ENCODE results near the gene FAM120B.

Gene FAM120B

DNA sequence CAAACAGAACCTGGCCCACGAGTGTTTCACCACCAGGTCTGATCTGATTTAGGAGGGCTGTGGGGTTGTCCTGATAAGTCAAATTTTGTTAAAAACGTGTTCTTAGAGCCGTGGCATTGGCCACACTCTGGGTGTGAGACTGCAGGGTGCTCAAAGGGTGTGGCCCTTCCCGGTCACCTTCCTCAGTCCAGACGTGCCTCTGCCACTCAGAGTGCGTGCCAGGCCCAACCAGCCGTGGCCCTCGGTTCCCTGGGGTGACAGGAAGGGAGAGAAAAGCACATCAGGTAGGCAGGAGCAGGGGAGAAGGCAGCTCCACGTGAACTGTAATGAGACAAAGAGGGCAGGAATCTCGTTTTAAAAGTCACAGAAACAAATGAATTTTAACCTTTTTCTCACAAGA lies 115.4 kb downstream of the FAM120B start:
- no peaks in the 10 kb centered on the region for H3K9me3 ChIP-seq (ENCODE audit: insufficient read depth, low read length)
- H3K27me3 ChIP-seq (ENCODE audit: insufficient read depth, insufficient read length), result no peaks in the 10 kb centered on the region
- H3K4me1 ChIP-seq (ENCODE audit: insufficient read depth, insufficient read length), result no peaks in the 10 kb centered on the region
- H3K36me3 ChIP-seq (ENCODE audit: insufficient read depth, insufficient read length, low read length), result no peaks in the 10 kb centered on the region
- no peak overlapping the region for H3K4me3 ChIP-seq (ENCODE audit: insufficient read length, low read depth)
- TF ChIP-seq SUZ12 (IDR thresholded peaks at IDR 0.05; ENCODE audit: extremely low read depth, insufficient read depth, insufficient read length) (no peak), ZNF274 (IDR thresholded peaks at IDR 0.05; ENCODE audit: low read depth, low read length) (no peak), YY1 (IDR thresholded peaks at IDR 0.05; ENCODE audit: insufficient read depth, insufficient read length) (no peak)
- DNase-seq (ENCODE audit: low read depth, low spot score), result no peak
- no peak overlapping the region for H3K9ac ChIP-seq (ENCODE audit: insufficient read length, low read depth)

DNA sequence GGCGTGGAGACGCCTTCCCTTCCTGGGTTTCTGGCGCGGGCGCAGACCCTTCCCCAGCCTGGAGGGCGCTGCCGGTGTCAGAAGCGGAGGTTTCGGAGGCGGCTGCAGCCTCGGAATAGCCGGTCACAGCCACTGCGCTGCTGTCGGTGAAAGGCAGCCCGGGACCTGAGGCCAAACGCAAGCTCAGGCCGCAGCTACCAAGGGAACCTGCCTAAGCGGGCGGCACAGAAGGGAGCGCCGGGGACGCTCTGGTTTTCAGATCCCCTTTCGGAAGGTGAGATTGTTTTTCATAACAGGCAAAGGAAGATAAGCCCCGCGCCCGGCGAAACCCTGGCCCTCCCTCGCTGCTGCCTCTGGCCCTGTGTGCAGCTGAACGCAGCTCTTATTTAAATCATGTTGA lies 116.5 kb downstream of the FAM120B start:
- H3K27me3 ChIP-seq (ENCODE audit: insufficient read depth, insufficient read length), result no peaks in the 10 kb centered on the region
- H3K9ac ChIP-seq (ENCODE audit: insufficient read length, low read depth), result no peak overlapping the region
- no peak for DNase-seq (ENCODE audit: low read depth, low spot score)
- TF ChIP-seq YY1 (IDR thresholded peaks at IDR 0.05; ENCODE audit: insufficient read depth, insufficient read length) (no peak), SUZ12 (IDR thresholded peaks at IDR 0.05; ENCODE audit: extremely low read depth, insufficient read depth, insufficient read length) (no peak), ZNF274 (IDR thresholded peaks at IDR 0.05; ENCODE audit: low read depth, low read length) (no peak)
- no peaks in the 10 kb centered on the region for H3K4me1 ChIP-seq (ENCODE audit: insufficient read depth, insufficient read length)
- H3K4me3 ChIP-seq (ENCODE audit: insufficient read length, low read depth), result no peak overlapping the region
- H3K36me3 ChIP-seq (ENCODE audit: insufficient read depth, insufficient read length, low read length), result no peaks in the 10 kb centered on the region
- H3K9me3 ChIP-seq (ENCODE audit: insufficient read depth, low read length), result no peaks in the 10 kb centered on the region

DNA sequence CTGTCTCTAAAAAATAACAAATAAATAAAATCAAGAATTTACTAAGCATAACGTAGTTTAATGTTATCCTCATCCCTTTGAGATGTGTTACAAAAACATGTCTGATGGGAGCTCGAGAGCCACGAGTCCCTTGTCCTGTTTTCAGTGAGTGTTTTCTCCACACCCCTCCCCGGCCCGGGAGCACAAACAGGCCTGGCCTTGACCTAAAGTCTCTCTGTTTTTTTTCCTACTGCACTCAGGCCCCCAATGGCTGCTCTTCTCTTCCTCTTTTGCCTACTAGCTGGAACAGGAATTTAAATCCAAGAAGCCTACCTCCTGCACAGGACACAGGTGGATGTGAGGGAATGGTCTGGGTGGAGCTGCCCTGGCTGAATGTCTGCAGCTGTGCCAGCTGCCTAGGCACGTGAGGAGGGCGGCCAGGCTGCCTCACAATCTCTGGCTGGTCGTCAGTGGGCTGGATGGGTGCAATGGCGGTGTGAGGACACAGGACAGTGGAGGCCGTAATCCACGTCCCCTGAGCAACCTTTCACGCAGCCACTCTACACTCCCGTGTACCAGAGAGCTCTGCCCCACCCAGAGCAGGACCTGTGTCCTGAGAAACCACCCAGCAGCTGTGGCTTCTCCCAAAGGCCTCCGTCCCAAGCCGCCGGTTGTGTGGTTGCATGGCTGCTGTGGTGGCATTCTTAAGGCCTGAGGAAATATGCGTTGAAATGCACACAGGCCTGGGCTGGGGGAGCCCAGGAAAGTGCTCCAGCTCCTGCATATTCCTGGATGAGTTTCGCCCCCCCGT lies 117.5 kb downstream of the FAM120B start:
- Histone ChIP-seq H3K27me3 (ENCODE audit: insufficient read depth, insufficient read length) (no peaks in the 10 kb centered on the region), H3K9me3 (ENCODE audit: insufficient read depth, low read length) (no peaks in the 10 kb centered on the region), H3K4me1 (ENCODE audit: insufficient read depth, insufficient read length) (no peaks in the 10 kb centered on the region), H3K4me3 (ENCODE audit: insufficient read length, low read depth) (no peak overlapping the region), H3K36me3 (ENCODE audit: insufficient read depth, insufficient read length, low read length) (no peaks in the 10 kb centered on the region), H3K9ac (ENCODE audit: insufficient read length, low read depth) (no peak overlapping the region)
- TF ChIP-seq ZNF274 (IDR thresholded peaks at IDR 0.05; ENCODE audit: low read depth, low read length) (no peak), YY1 (IDR thresholded peaks at IDR 0.05; ENCODE audit: insufficient read depth, insufficient read length) (no peak), SUZ12 (IDR thresholded peaks at IDR 0.05; ENCODE audit: extremely low read depth, insufficient read depth, insufficient read length) (no peak)
- no peak for DNase-seq (ENCODE audit: low read depth, low spot score)

DNA sequence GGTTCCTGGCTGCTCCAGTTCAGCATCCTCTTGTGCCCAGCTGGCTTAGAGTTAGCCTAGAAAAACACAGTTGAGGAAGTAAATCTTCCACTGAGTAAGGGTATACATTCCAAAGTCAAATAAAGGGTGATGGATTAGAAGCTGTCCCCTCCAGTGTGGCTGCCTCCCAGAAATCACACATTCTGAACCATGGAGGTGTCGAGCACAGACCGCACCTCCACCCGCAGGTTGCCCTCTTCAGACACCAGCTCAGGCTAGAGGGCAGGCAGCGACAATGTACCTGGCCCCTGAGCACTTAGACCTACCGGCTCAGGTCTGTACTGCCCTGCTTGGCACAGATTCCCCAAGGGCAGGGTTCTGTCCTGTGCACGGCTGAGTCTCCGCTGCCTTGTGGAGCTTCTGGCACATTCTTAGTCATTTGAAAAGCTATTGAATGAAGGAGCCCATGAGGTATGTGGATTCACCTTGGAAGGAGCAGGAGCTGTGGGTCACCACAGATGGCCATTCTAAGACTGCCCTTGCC lies 118.1 kb downstream of the FAM120B start:
- no peak overlapping the region for H3K4me3 ChIP-seq (ENCODE audit: insufficient read length, low read depth)
- no peak overlapping the region for H3K9ac ChIP-seq (ENCODE audit: insufficient read length, low read depth)
- H3K36me3 ChIP-seq (ENCODE audit: insufficient read depth, insufficient read length, low read length), result no peaks in the 10 kb centered on the region
- TF ChIP-seq YY1 (IDR thresholded peaks at IDR 0.05; ENCODE audit: insufficient read depth, insufficient read length), result no peak
- TF ChIP-seq SUZ12 (IDR thresholded peaks at IDR 0.05; ENCODE audit: extremely low read depth, insufficient read depth, insufficient read length), result no peak
- TF ChIP-seq ZNF274 (IDR thresholded peaks at IDR 0.05; ENCODE audit: low read depth, low read length), result no peak
- H3K9me3 ChIP-seq (ENCODE audit: insufficient read depth, low read length), result no peaks in the 10 kb centered on the region
- no peaks in the 10 kb centered on the region for H3K27me3 ChIP-seq (ENCODE audit: insufficient read depth, insufficient read length)
- H3K4me1 ChIP-seq (ENCODE audit: insufficient read depth, insufficient read length), result no peaks in the 10 kb centered on the region
- no peak for DNase-seq (ENCODE audit: low read depth, low spot score)

DNA sequence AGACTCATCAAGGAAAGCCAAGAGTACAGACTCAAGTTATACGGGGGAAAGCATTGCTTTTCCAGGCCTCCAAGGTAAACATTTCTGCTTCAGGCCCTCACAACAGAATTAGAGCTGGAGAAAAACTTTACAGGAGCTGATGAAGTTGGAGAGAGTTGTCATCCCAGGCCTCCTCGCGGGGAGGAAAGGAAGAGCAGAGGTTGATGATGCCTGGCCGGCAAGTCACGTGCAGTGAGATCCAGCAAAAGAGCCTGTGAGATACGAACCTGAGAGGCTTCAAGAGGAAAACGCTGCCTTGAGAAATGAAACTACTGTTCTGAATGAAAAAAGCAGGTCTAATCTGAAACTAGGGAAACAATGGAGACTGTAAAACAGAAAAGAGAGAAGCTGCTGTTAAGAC lies 122.9 kb downstream of the FAM120B start:
- Histone ChIP-seq H3K36me3 (ENCODE audit: insufficient read depth, insufficient read length, low read length) (no peaks in the 10 kb centered on the region), H3K9ac (ENCODE audit: insufficient read length, low read depth) (no peak overlapping the region), H3K9me3 (ENCODE audit: insufficient read depth, low read length) (no peaks in the 10 kb centered on the region), H3K4me3 (ENCODE audit: insufficient read length, low read depth) (no peak overlapping the region), H3K4me1 (ENCODE audit: insufficient read depth, insufficient read length) (peaks cover 6% of the 10 kb centered on the region), H3K27me3 (ENCODE audit: insufficient read depth, insufficient read length) (no peaks in the 10 kb centered on the region)
- DNase-seq (ENCODE audit: low read depth, low spot score), result no peak
- no peak for TF ChIP-seq ZNF274 (IDR thresholded peaks at IDR 0.05; ENCODE audit: low read depth, low read length)
- no peak for TF ChIP-seq SUZ12 (IDR thresholded peaks at IDR 0.05; ENCODE audit: extremely low read depth, insufficient read depth, insufficient read length)
- no peak for TF ChIP-seq YY1 (IDR thresholded peaks at IDR 0.05; ENCODE audit: insufficient read depth, insufficient read length)

DNA sequence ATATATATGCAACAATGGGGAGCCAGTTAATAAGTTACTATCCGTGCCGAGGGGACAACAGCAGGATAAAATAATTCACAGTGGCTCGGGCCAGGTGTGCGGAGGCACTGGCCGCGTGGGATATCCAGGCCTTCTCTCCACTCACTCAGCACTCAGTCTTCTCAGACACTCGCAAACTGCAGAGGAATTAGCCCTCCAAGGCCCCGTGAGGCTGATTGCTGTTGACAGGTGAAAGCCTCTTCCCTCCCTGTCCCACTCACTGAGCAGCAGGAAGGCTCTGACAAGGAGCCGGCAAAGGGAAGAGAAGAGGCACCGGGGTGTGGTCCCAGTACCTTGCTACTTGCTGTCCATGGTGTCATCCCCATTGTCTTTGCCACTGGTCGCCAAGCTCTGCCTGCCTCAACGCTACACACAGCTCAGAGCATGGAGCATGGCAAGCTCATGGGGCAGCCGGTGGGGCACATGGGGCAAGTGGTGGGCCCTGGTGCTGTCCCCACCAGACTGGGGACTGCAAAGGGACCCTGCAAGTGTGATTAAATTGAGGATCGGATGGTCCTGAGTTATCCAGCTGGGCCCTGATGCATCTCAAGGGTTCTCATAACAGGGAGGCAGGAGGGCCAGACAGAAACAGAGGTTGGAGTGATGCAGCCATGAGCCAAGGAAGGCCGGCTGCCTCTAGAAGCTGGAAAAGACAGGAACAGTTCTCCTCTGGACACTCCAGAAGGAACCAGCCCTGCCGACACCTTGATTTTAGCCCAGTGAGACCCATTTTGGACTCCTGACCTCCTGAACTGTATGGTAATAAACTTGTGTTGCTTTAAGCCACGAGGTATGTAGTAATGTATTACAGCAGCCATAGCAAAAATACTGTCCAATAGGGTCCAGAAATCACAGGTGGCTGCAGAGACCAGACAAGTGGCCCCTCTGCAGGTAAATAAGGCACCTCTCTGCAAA lies 126.9 kb downstream of the FAM120B start:
- Histone ChIP-seq H3K27me3 (ENCODE audit: insufficient read depth, insufficient read length) (no peaks in the 10 kb centered on the region), H3K9me3 (ENCODE audit: insufficient read depth, low read length) (no peaks in the 10 kb centered on the region), H3K9ac (ENCODE audit: insufficient read length, low read depth) (no peak overlapping the region), H3K4me3 (ENCODE audit: insufficient read length, low read depth) (no peak overlapping the region), H3K4me1 (ENCODE audit: insufficient read depth, insufficient read length) (peaks cover 15% of the 10 kb centered on the region), H3K36me3 (ENCODE audit: insufficient read depth, insufficient read length, low read length) (no peaks in the 10 kb centered on the region)
- no peak for TF ChIP-seq ZNF274 (IDR thresholded peaks at IDR 0.05; ENCODE audit: low read depth, low read length)
- TF ChIP-seq SUZ12 (IDR thresholded peaks at IDR 0.05; ENCODE audit: extremely low read depth, insufficient read depth, insufficient read length), result no peak
- no peak for TF ChIP-seq YY1 (IDR thresholded peaks at IDR 0.05; ENCODE audit: insufficient read depth, insufficient read length)
- no peak for DNase-seq (ENCODE audit: low read depth, low spot score)
